Body of pancreas (tissue), 4 donors: ENCODE measurements around the gene ATP8A2. TPM values are rescaled to one million over a fixed set of nuclear protein-coding genes. Genes with fewer than 3 reads are reported as not detected.

Experiments used
- ATAC-seq: fragments of 150-250 bp; one replicate; pipeline ENCODE4 v1.9.1; 2016
- DNase-seq, 4 donors: peaks; one replicate each; pipeline ENCODE4 v3.0.0-alpha.2; 2019
- H3K27ac ChIP-seq, 4 donors: fragments of 200-600 bp; sonication (generic); 1 replicate in 3 of 4; 2 replicates in 1 of 4; pipeline versions ENCODE4 v1.5.1 to v1.6.1; 2016 to 2019; ENCODE audit warnings: mild to moderate bottlenecking in 1 of 4, mixed read lengths in 1 of 4, moderate library complexity in 1 of 4
- H3K27me3 ChIP-seq, 2 donors: fragments of 200-600 bp; sonication (generic); one replicate each; pipeline ENCODE4 v1.6.0; 2016; ENCODE audit warnings: mild to moderate bottlenecking in 1 of 2
- H3K36me3 ChIP-seq, 2 donors: fragments of 200-600 bp; sonication (generic); replicated peaks in 1 of 2; 2 replicates each; pipeline ENCODE4 v1.5.1; 2016; ENCODE audit warnings: low read depth in 2 of 2; ENCODE audit not compliant: insufficient read depth in 1 of 2
- H3K4me1 ChIP-seq: fragments of 200-600 bp; sonication (generic); one replicate; pipeline ENCODE4 v1.6.0; 2016
- H3K4me3 ChIP-seq, 2 donors: fragments of 200-600 bp; sonication (generic); 1 replicate in 1 of 2; 2 replicates in 1 of 2; pipeline ENCODE4 v1.5.1; 2016 to 2019
- H3K9me3 ChIP-seq, 3 donors: fragments of 200-600 bp; sonication (generic); 1 replicate in 2 of 3; 2 replicates in 1 of 3; pipeline ENCODE4 v1.5.1; 2016
- CTCF ChIP-seq, 7 experiments: fragments of 450-650 bp in 4 of 7; fragments of 200-600 bp in 3 of 7; sonication (generic) in 3 of 7; IDR thresholded peaks; one replicate each; pipeline ENCODE4 v1.5.1; 2016 to 2019; ENCODE audit warnings: antibody characterized with exemption in 7 of 7
- POLR2A ChIP-seq, 3 donors: fragments of 450-650 bp; IDR thresholded peaks; one replicate each; pipeline ENCODE4 v1.6.1; 2016; ENCODE audit warnings: antibody characterized with exemption in 3 of 3, mild to moderate bottlenecking in 2 of 3
- WGBS, 2 donors: methylation state at CpG; one replicate each; pipeline ENCODE4 v1.1.5; 2017; 5-methylcytosine and 5-hydroxymethylcytosine counted together
- intact Hi-C: fragments of 100-400 bp; cut with DNase I; formaldehyde crosslinking; loops from one replicate; pipeline ENCODE4 v1.15.1; 2023
- total RNA-seq, 2 donors: library from RNA; depleted of rRNA; stranded (reverse); fragments of >200 nt; gene quantifications; one replicate each; pipeline ENCODE4 v1.1.0, GENCODE V29; 2016

Gene ATP8A2
- total RNA-seq, 2 donors from 2014 or later, result under 0.01 TPM; not detected in 1

- ATAC-seq (no peak), DNase-seq (no peak)
- no peak overlapping the region for H3K27ac ChIP-seq
- intact Hi-C loops, result no loop called here
- no peak for TF ChIP-seq POLR2A (IDR thresholded peaks at IDR 0.05)
- TF ChIP-seq CTCF (IDR thresholded peaks at IDR 0.05), result no peak
- H3K36me3 ChIP-seq, result no peaks in the 10 kb centered on the region
- H3K27me3 ChIP-seq, result no peaks in the 10 kb centered on the region
- WGBS, 2 donors, result 79 to 90% methylated on average over 5 of the region's 5 CpGs
- H3K4me1 ChIP-seq, result no peaks in the 10 kb centered on the region
- H3K4me3 ChIP-seq, result no peak overlapping the region
- H3K9me3 ChIP-seq, result no peaks in the 10 kb centered on the region
Observed at GRCh38 chr13:25679936-25680335, 308.2 kb downstream of the ATP8A2 start.

GRCh38 chr13:25682276-25682675 is 310.5 kb downstream of the ATP8A2 start:
- Histone ChIP-seq H3K4me3 (no peak overlapping the region), H3K9me3 (no peaks in the 10 kb centered on the region), H3K36me3 (no peaks in the 10 kb centered on the region), H3K4me1 (no peaks in the 10 kb centered on the region), H3K27ac (no peak overlapping the region), H3K27me3 (no peaks in the 10 kb centered on the region)
- DNase-seq (no peak), ATAC-seq (no peak)
- 87 to 90% methylated on average over 9 of the region's 9 CpGs for WGBS, 2 donors
- intact Hi-C loops, result no loop called here
- TF ChIP-seq POLR2A (IDR thresholded peaks at IDR 0.05) (no peak), CTCF (IDR thresholded peaks at IDR 0.05) (no peak)

- WGBS, 2 donors, result 80 to 87% methylated on average over 4 of the region's 4 CpGs
- Histone ChIP-seq H3K4me3 (no peak overlapping the region), H3K27ac (no peak overlapping the region), H3K9me3 (no peaks in the 10 kb centered on the region), H3K36me3 (no peaks in the 10 kb centered on the region), H3K27me3 (no peaks in the 10 kb centered on the region), H3K4me1 (no peaks in the 10 kb centered on the region)
- TF ChIP-seq CTCF (IDR thresholded peaks at IDR 0.05), result no peak
- TF ChIP-seq POLR2A (IDR thresholded peaks at IDR 0.05), result no peak
- intact Hi-C loops, result no loop called here
- ATAC-seq (no peak), DNase-seq (no peak)
Observed at GRCh38 chr13:25683056-25683455, 311.3 kb downstream of the ATP8A2 start.

- H3K27me3 ChIP-seq, result no peaks in the 10 kb centered on the region
- WGBS, 2 donors, result 60 to 67% methylated on average over 6 of the region's 6 CpGs
- DNase-seq (peak in 2 of 4 donors; percentile 14 to 27), ATAC-seq (no peak)
- intact Hi-C loops, result no loop called here
- H3K9me3 ChIP-seq, result no peaks in the 10 kb centered on the region
- no peak overlapping the region for H3K4me3 ChIP-seq
- TF ChIP-seq POLR2A (IDR thresholded peaks at IDR 0.05) (no peak), CTCF (IDR thresholded peaks at IDR 0.05) (no peak)
- H3K36me3 ChIP-seq, result no peaks in the 10 kb centered on the region
- no peaks in the 10 kb centered on the region for H3K4me1 ChIP-seq
- peak overlapping the region in 1 of 4 donors; percentile 8 for H3K27ac ChIP-seq
Observed at GRCh38 chr13:25683662-25684370, 312.0 kb downstream of the ATP8A2 start.

GRCh38 chr13:25684491-25684890 is 312.7 kb downstream of the ATP8A2 start:
- 60 to 75% methylated on average over 4 of the region's 4 CpGs for WGBS, 2 donors
- Histone ChIP-seq H3K36me3 (no peaks in the 10 kb centered on the region), H3K4me3 (no peak overlapping the region), H3K27me3 (no peaks in the 10 kb centered on the region), H3K27ac (peak overlapping the region in 1 of 4 donors; percentile 8), H3K4me1 (no peaks in the 10 kb centered on the region), H3K9me3 (no peaks in the 10 kb centered on the region)
- ATAC-seq, result no peak
- intact Hi-C loops, result no loop called here
- DNase-seq, result no peak
- TF ChIP-seq POLR2A (IDR thresholded peaks at IDR 0.05) (no peak), CTCF (IDR thresholded peaks at IDR 0.05) (no peak)
